ENCODE measurements around the gene PAXX.

GRCh38 chr9:137002646-137003041 lies 10.4 kb downstream of the PAXX start:
- TF ChIP-seq CTCF (conservative IDR thresholded peaks at IDR 0.05 in 1 of 2, IDR thresholded peaks at IDR 0.05 in 1 of 2; ENCODE audit: low read depth in 1 of 2, low read length in 2 of 2) (no peak), EZH2 (IDR thresholded peaks at IDR 0.05; ENCODE audit: low read length, missing control alignments) (no peak)
